RWPE2 (cell line): ENCODE data around the gene GNLY.
A peak's percentile ranks its signal among the peaks of the same experiment; 100 is the strongest.

Experiments
- ATAC-seq: fragments of 200-7000 bp; cut with Tn5 transposase; 3 replicates; pipeline ENCODE4 v1.9.1; 2021; ENCODE audit warnings: low read depth
- DNase-seq: peaks from one replicate; pipeline ENCODE4 v3.0.0-alpha.2; 2020; ENCODE audit warnings: low spot score
- H3K27ac ChIP-seq: fragments of 450-650 bp; 2 replicates; pipeline ENCODE4 v1.5.1; 2017; ENCODE audit warnings: mild to moderate bottlenecking; ENCODE audit not compliant: poor library complexity, severe bottlenecking
- H3K27me3 ChIP-seq: fragments of 250-450 bp; sonication (Bioruptor Pico); 2 replicates; pipeline ENCODE4 v1.5.1; 2021; ENCODE audit warnings: mild to moderate bottlenecking, moderate library complexity; ENCODE audit not compliant: insufficient read depth, poor library complexity, severe bottlenecking
- H3K36me3 ChIP-seq: fragments of 250-450 bp; sonication (Bioruptor Pico); 2 replicates; pipeline ENCODE4 v1.5.1; 2020; ENCODE audit warnings: low read depth, mild to moderate bottlenecking, moderate library complexity
- H3K4me1 ChIP-seq: fragments of 250-450 bp; sonication (Bioruptor Pico); 2 replicates; pipeline ENCODE4 v1.5.1; 2021; ENCODE audit warnings: mild to moderate bottlenecking, moderate library complexity; ENCODE audit not compliant: insufficient read depth, poor library complexity, severe bottlenecking
- H3K4me3 ChIP-seq: fragments of 250-450 bp; sonication (Bioruptor Pico); 2 replicates; pipeline ENCODE4 v1.5.1; 2021; ENCODE audit warnings: mild to moderate bottlenecking, moderate library complexity; ENCODE audit not compliant: severe bottlenecking
- H3K9me3 ChIP-seq: fragments of 250-450 bp; sonication (Bioruptor Pico); 2 replicates; pipeline ENCODE4 v1.5.1; 2021; ENCODE audit warnings: mild to moderate bottlenecking, moderate library complexity; ENCODE audit not compliant: severe bottlenecking
- CTCF ChIP-seq: fragments of 450-650 bp; IDR thresholded peaks from one replicate; pipeline ENCODE4 v1.5.1; 2017; ENCODE audit warnings: mild to moderate bottlenecking, moderate library complexity; ENCODE audit not compliant: poor library complexity, severe bottlenecking

Gene GNLY

GRCh38 chr2:85660725-85661124 lies 33.4 kb upstream of the GNLY start:
- Histone ChIP-seq H3K4me1 (no peaks in the 10 kb centered on the region), H3K36me3 (no peaks in the 10 kb centered on the region), H3K27ac (no peak overlapping the region), H3K27me3 (no peaks in the 10 kb centered on the region), H3K9me3 (no peaks in the 10 kb centered on the region), H3K4me3 (no peak overlapping the region)
- TF ChIP-seq CTCF, result no peak
- DNase-seq (no peak), ATAC-seq (no peak)

GRCh38 chr2:85661139-85661858 lies 32.9 kb upstream of the GNLY start:
- no peaks in the 10 kb centered on the region for H3K9me3 ChIP-seq
- TF ChIP-seq CTCF, result no peak
- H3K27me3 ChIP-seq, result no peaks in the 10 kb centered on the region
- H3K27ac ChIP-seq, result no peak overlapping the region
- H3K36me3 ChIP-seq, result no peaks in the 10 kb centered on the region
- H3K4me1 ChIP-seq, result no peaks in the 10 kb centered on the region
- H3K4me3 ChIP-seq, result no peak overlapping the region
- ATAC-seq, result no peak
- DNase-seq, result no peak

GRCh38 chr2:85662899-85663593 lies 31.1 kb upstream of the GNLY start:
- DNase-seq, result no peak
- Histone ChIP-seq H3K4me1 (no peaks in the 10 kb centered on the region), H3K27ac (no peak overlapping the region), H3K9me3 (no peaks in the 10 kb centered on the region), H3K4me3 (no peak overlapping the region), H3K36me3 (no peaks in the 10 kb centered on the region), H3K27me3 (no peaks in the 10 kb centered on the region)
- peak; percentile 83 for ATAC-seq
- TF ChIP-seq CTCF, result no peak

- H3K4me1 ChIP-seq, result no peaks in the 10 kb centered on the region
- no peaks in the 10 kb centered on the region for H3K36me3 ChIP-seq
- ATAC-seq (no peak), DNase-seq (no peak)
- H3K27ac ChIP-seq, result no peak overlapping the region
- no peak overlapping the region for H3K4me3 ChIP-seq
- H3K27me3 ChIP-seq, result no peaks in the 10 kb centered on the region
- no peak for TF ChIP-seq CTCF
- H3K9me3 ChIP-seq, result no peaks in the 10 kb centered on the region
Measured at GRCh38 chr2:85663594-85664565, 30.3 kb upstream of the GNLY start.
